BJ (cell line): ENCODE results near the gene ARSG. TPM values are rescaled to one million over a fixed set of nuclear protein-coding genes. Genes with fewer than 3 reads are reported as not detected.
A peak's percentile ranks its signal among the peaks of the same experiment; 100 is the strongest.
"Not testable (repeated sequence)": the region's sequence is repeated elsewhere in the genome, so short reads cannot be mapped to it uniquely, and the experiment has no call there.

Source experiments
- CTCF ChIA-PET: fragments of 350-600 bp; formaldehyde crosslinking; extraction: SDS; loops from one replicate; lab custom pipeline; 2021; ENCODE audit warnings: antibody characterized with exemption, inconsistent platforms; lab: Yijun Ruan, JAX
- POLR2A ChIA-PET: fragments of 300-600 bp; sonication (Branson Sonifier 250); formaldehyde crosslinking; extraction: SDS; loops from one replicate; lab custom pipeline; 2021; ENCODE audit warnings: antibody characterized with exemption; lab: Charles Lee
- DNase-seq: peaks from one replicate; pipeline ENCODE4 v3.0.0-alpha.2; 2011; ENCODE audit warnings: low read depth
- H3K27me3 ChIP-seq: 2 replicates; pipeline ENCODE4 v1.6.0; 2011; ENCODE audit warnings: low read length; ENCODE audit not compliant: control insufficient read depth, insufficient read depth
- H3K36me3 ChIP-seq: 2 replicates; pipeline ENCODE4 v1.5.1; 2011; ENCODE audit warnings: low read length; ENCODE audit not compliant: control insufficient read depth, insufficient read depth
- H3K4me3 ChIP-seq: 2 replicates; pipeline ENCODE4 v1.5.1; 2011; ENCODE audit warnings: low read depth, mild to moderate bottlenecking, control low read depth, low read length
- polyA plus RNA-seq: library from polyadenylated mRNA; depleted of rRNA; stranded (reverse); fragments of >200 nt; gene quantifications from 2 replicates; pipeline ENCODE4 v1.2.3, GENCODE V29; 2011
- TF ChIP-seq, protein P1 (sequence below): IDR thresholded peaks from 2 replicates; pipeline ENCODE4 v1.5.1; 2011; ENCODE audit warnings: low read depth, mild to moderate bottlenecking, control low read depth, inconsistent platforms, low read length, moderate library complexity; ENCODE audit not compliant: insufficient read depth

The ARSG gene
- polyA plus RNA-seq, 1 experiment = 3.6 TPM

DNA sequence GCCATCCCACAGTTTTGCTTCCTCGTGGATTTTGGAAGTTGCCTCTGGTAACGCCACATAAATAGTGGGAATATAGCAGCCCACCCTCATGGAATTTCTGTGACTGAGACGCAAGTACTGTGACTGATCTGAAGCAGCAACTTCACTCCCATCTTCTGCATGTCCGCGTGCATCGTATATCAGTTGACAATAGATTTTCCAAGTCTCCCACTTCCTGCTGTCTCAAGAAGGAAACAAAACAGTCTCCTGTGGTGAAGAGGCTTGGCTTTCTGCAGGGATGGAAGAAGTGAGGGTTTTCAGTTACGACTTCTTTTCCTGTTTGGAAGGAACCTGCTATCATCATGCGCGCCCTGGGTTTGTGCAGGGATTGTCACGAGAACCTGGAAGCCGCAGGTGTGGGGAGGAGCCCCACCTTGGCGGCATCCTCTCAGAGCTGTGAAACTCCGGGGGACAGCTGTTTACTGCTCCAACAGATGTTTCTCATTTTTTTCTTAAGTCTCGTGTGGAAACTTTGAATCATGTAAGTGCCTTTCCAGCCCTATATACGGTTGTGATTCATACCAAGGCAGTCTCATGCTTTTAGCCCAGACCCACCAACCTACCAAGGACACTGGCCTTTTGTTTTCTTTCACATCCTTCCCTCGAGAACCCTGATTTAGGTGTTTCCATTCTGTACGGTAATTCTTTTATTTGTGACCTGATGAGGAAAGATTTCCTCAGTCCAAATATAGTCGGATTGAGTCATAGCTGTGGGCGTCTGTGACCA, 108.5 kb downstream of the ARSG start:
- TF ChIP-seq, protein P1, sequence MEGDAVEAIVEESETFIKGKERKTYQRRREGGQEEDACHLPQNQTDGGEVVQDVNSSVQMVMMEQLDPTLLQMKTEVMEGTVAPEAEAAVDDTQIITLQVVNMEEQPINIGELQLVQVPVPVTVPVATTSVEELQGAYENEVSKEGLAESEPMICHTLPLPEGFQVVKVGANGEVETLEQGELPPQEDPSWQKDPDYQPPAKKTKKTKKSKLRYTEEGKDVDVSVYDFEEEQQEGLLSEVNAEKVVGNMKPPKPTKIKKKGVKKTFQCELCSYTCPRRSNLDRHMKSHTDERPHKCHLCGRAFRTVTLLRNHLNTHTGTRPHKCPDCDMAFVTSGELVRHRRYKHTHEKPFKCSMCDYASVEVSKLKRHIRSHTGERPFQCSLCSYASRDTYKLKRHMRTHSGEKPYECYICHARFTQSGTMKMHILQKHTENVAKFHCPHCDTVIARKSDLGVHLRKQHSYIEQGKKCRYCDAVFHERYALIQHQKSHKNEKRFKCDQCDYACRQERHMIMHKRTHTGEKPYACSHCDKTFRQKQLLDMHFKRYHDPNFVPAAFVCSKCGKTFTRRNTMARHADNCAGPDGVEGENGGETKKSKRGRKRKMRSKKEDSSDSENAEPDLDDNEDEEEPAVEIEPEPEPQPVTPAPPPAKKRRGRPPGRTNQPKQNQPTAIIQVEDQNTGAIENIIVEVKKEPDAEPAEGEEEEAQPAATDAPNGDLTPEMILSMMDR = no peak
- H3K27me3 ChIP-seq = no peaks in the 10 kb centered on the region
- CTCF ChIA-PET = interaction anchor here (1.0 to 6.0 kb wide), 37 partner anchors 7 to 199 kb away, joined by 3 to 92 read pairs (median 6); partner anchors contain the start of genes AMZ2 and WIPI1
- no peaks in the 10 kb centered on the region for H3K36me3 ChIP-seq
- POLR2A ChIA-PET = interaction anchor here (0.5 kb wide), 1 partner anchor 151 kb away, joined by 3 read pairs; no protein-coding TSS in a partner anchor
- DNase-seq = no peak
- no peak overlapping the region for H3K4me3 ChIP-seq

DNA sequence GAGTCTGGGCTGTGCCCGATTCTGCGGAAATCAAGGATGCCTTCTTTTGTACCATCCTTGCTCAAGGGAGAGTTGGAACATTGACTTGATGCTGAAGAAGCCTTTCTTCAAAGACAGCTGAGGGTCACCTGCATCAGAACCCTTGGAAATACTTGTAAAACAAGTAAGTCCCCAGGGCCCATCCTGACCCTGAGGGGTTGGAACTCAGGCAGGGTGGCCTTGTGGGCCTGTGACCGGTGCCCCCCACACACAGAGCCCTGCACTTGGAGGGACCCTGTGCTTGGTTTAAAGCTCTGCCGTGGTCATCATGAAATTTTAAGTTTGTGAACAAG, 109.1 kb downstream of the ARSG start:
- DNase-seq = no peak
- no peak overlapping the region for H3K4me3 ChIP-seq
- H3K36me3 ChIP-seq = no peaks in the 10 kb centered on the region
- CTCF ChIA-PET = interaction anchor here (1.2 to 6.0 kb wide), 11 partner anchors 13 to 152 kb away, joined by 5 to 92 read pairs (median 8); partner anchors contain the start of gene AMZ2
- POLR2A ChIA-PET = no interaction called here
- H3K27me3 ChIP-seq = no peaks in the 10 kb centered on the region
- TF ChIP-seq, protein P1 = no peak

DNA sequence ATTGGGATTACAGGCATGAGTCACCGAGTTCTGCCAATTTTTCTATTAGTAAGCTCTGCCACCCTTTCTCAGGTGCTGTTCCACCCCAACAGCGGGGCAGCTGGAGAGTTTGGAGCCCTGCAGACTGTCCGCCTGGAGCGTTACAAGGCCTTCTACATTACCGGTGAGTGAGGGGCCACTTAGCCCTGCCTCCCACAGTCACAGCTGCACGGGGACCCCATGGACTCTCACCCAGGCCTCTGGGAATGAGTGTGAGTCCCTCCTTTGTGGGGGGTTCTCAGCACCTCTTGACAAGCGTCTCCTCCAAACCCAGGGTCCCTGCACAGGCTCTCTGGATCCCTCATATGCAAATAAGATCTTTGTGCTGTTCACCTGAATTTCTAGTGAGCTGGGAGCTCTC, 110.0 kb downstream of the ARSG start:
- no peak for DNase-seq
- TF ChIP-seq, protein P1 = no peak
- no peak overlapping the region for H3K4me3 ChIP-seq
- POLR2A ChIA-PET = no interaction called here
- no peaks in the 10 kb centered on the region for H3K36me3 ChIP-seq
- CTCF ChIA-PET = interaction anchor here (0.9 to 5.5 kb wide), 3 partner anchors 31 to 138 kb away, joined by 3 to 92 read pairs (median 5); no protein-coding TSS in a partner anchor
- no peaks in the 10 kb centered on the region for H3K27me3 ChIP-seq

DNA sequence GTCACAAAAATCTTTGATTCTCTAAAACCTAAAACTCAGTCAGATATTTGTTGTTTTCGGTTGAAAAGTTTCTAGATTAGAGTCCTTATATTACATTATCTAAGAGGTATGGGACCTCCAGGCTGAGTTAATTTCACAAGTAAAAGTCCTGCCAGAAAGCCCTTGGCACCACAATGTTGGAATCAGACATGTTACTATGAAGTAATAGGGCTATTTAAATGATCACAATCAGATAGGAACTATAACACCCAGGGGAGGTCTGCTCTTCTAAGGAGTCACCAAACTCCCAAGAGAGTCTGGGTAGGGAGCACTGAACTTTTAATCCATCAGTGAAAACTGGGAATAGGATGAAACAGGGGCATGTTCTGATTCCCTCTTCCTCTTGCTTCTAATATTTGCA, 111.8 kb downstream of the ARSG start:
- CTCF ChIA-PET = interaction anchor here (0.7 to 0.8 kb wide), 2 partner anchors 15 to 33 kb away, joined by 3 to 4 read pairs; no protein-coding TSS in a partner anchor
- DNase-seq = no peak

DNA sequence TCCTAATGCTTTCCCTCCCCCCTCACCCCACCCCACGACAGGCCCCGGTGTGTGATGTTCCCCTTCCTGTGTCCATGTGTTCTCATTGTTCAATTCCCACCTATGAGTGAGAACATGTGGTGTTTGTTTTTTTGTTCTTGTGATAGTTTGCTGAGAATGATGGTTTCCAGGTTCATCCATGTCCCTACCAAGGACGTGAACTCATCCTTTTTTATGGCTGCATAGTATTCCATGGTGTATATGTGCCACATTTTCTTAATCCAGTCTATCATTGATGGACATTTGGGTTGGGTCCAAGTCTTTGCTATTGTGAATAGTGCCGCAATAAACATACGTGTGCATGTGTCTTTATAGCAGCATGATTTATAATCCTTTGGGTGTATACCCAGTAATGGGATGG, 112.5 kb downstream of the ARSG start:
- POLR2A ChIA-PET, H3K27me3 ChIP-seq: not testable (repeated sequence)

More for the DNA sequence above, 111.8 kb downstream of the ARSG start:
- POLR2A ChIA-PET = no interaction called here
- no peaks in the 10 kb centered on the region for H3K36me3 ChIP-seq
- TF ChIP-seq, protein P1 = no peak
- H3K4me3 ChIP-seq = no peak overlapping the region
- H3K27me3 ChIP-seq = no peaks in the 10 kb centered on the region

DNA sequence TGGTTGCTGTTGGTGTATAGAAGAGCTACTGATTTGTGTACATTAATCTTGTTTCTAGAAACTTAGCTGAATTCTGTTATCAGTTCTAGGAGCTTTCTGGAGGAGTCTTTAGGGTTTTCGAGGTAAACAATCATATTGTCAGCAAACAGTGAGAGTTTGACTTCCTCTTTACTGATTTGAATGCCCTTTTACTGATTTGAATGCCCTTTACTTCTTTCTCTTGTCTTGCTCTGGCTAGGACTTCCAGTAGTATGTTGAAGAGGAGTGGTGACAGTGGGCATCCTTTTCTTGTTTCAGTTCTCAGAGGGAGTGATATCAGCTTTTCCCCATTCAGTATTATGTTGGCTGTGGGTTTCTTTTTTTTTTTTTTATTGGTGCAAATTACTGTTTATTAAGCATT, 116.4 kb downstream of the ARSG start:
- CTCF ChIA-PET = interaction anchor here (1.4 kb wide), 1 partner anchor 9 kb away, joined by 5 read pairs; no protein-coding TSS in a partner anchor
- H3K27me3 ChIP-seq, DNase-seq, POLR2A ChIA-PET, H3K36me3 ChIP-seq, H3K4me3 ChIP-seq: not testable (repeated sequence)

More for the DNA sequence above, 112.5 kb downstream of the ARSG start:
- H3K36me3 ChIP-seq, CTCF ChIA-PET, DNase-seq, H3K4me3 ChIP-seq: not testable (repeated sequence)

DNA sequence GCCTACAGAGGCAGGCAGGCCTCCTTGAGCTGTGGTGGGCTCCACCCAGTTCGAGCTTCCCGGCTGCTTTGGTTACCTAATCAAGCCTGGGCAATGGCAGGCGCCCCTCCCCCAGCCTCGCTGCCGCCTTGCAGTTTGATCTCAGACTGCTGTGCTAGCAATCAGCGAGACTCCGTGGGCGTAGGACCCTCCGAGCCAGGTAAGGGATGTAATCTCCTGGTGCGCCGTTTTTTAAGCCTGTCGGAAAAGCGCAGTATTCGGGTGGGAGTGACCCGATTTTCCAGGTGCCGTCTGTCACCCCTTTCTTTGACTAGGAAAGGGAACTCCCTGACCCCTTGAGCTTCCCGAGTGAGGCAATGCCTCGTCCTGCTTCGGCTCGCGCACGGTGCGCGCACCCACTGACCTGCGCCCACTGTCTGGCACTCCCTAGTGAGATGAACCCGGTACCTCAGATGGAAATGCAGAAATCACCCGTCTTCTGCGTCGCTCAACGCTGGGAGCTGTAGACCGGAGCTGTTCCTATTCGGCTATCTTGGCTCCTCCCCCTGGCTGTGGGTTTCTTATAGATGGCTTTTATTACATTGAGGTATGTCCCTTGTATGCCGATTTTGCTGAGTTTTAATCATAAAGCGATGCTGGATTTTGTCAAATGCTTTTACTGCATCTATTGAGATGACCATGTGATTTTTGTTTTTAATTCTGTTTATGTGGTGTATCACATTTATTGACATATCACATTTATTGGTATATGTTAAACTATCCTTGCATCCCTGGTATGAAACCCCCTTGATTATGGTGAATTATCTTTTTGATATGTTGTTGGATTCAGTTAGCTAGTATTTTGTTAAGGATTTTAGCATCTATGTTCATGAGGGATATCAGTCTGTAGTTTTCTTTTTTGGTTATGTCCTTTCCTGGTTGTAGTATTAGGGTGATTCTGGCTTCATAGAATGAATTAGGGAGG, 122.6 kb downstream of the ARSG start:
- DNase-seq, H3K36me3 ChIP-seq, POLR2A ChIA-PET, H3K27me3 ChIP-seq: not testable (repeated sequence)
- peak overlapping the region; percentile 28 for H3K4me3 ChIP-seq
- CTCF ChIA-PET = interaction anchor here (1.1 to 1.8 kb wide), 3 partner anchors 14 to 22 kb away, joined by 3 to 5 read pairs (median 4); no protein-coding TSS in a partner anchor

DNA sequence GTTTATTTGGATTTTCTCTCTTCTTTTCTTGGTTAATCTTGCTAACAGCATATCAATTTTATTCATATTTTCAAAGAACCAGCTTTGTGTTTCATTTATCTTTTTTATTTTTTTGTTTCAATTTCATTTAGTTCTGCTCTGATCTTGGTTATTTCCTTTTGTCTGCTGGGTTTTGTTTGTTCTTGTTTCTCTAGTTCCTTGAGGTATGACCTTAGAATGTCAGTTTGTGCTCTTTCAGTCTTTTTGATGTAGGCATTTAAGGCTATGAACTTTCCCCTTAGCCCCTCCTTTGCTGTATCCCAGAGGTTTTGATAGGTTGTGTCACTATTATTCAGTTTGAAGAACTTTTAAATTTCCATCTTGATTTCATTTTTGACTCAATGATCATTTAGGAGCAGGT, 123.6 kb downstream of the ARSG start:
- H3K4me3 ChIP-seq, POLR2A ChIA-PET, DNase-seq, H3K36me3 ChIP-seq, H3K27me3 ChIP-seq: not testable (repeated sequence)
- CTCF ChIA-PET = interaction anchor here (1.1 to 1.3 kb wide), 2 partner anchors 16 to 21 kb away, joined by 3 to 4 read pairs; no protein-coding TSS in a partner anchor
